WI38 (cell line): ENCODE results near the gene CNNM1.

Source experiments
- H3K4me3 ChIP-seq: 2 replicates; pipeline ENCODE4 v1.5.1; 2011; ENCODE audit warnings: low read depth, mild to moderate bottlenecking, control low read depth, low read length
- TF ChIP-seq, protein P1 (sequence below): IDR thresholded peaks from 2 replicates; pipeline ENCODE4 v1.5.1; 2012; ENCODE audit warnings: low read depth, mild to moderate bottlenecking, control low read depth, low read length

CNNM1 gene

DNA sequence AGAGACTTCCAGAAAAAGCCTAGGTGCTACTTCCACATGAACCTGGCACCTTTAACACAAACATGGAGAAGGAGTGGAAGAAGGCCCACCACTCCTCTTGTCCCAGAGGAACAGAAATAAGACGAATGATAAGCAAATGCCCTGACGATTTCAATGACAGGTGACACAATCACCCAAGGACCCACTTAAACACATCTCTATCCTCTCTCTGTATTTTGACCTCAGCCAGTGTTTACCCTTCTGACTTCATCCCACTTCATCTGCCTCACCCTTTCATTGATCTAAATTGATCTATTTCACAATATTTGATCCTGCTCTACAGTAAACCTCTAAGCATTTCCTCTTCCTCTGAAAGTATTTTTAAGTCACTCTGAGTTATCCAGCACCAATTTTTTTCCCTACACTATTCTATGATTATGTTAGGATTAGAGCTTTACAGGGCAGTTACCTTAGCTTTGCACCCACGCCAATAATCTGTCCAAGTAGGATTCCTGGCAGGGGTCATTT is 92.1 kb downstream of the CNNM1 start:
- no peak overlapping the region for H3K4me3 ChIP-seq
- TF ChIP-seq, protein P1, sequence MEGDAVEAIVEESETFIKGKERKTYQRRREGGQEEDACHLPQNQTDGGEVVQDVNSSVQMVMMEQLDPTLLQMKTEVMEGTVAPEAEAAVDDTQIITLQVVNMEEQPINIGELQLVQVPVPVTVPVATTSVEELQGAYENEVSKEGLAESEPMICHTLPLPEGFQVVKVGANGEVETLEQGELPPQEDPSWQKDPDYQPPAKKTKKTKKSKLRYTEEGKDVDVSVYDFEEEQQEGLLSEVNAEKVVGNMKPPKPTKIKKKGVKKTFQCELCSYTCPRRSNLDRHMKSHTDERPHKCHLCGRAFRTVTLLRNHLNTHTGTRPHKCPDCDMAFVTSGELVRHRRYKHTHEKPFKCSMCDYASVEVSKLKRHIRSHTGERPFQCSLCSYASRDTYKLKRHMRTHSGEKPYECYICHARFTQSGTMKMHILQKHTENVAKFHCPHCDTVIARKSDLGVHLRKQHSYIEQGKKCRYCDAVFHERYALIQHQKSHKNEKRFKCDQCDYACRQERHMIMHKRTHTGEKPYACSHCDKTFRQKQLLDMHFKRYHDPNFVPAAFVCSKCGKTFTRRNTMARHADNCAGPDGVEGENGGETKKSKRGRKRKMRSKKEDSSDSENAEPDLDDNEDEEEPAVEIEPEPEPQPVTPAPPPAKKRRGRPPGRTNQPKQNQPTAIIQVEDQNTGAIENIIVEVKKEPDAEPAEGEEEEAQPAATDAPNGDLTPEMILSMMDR = no peak

- no peak overlapping the region for H3K4me3 ChIP-seq
- TF ChIP-seq, protein P1 = no peak
Measured at GRCh38 chr10:99422529-99423096, 93.5 kb downstream of the CNNM1 start.

- no peak overlapping the region for H3K4me3 ChIP-seq
- TF ChIP-seq, protein P1 = no peak
Measured at GRCh38 chr10:99424656-99425055, 95.5 kb downstream of the CNNM1 start.

GRCh38 chr10:99425204-99425603 is 96.0 kb downstream of the CNNM1 start:
- TF ChIP-seq, protein P1 = no peak
- H3K4me3 ChIP-seq = no peak overlapping the region

DNA sequence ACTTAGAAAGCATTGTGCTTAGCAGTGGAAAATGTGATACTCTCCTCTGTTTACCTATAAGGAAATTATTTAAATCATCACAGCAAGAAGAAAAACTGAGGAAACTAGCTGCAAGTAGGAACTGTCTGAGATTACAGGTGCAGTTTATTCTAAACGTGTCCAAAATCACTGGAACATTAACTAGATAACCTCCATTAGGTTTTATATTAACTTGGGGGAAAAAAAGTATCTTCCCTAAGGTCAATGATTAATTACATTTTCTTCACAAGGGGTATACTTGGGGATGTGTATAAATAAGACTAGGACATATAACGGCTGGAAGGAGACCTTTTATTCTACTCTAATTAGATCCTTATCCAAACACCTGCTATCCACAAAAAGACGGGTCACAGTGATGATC is 97.5 kb downstream of the CNNM1 start:
- TF ChIP-seq, protein P1 = no peak
- no peak overlapping the region for H3K4me3 ChIP-seq

GRCh38 chr10:99427566-99428190 is 98.5 kb downstream of the CNNM1 start:
- H3K4me3 ChIP-seq = no peak overlapping the region
- TF ChIP-seq, protein P1 = no peak

- TF ChIP-seq, protein P1 = no peak
- H3K4me3 ChIP-seq = peak overlapping the region; percentile 100
Measured at GRCh38 chr10:99429517-99430095, 100.5 kb downstream of the CNNM1 start.
